NCI-H510A treated with DMSO at 0.1 percent for 48 hours (cell line): ENCODE data around the gene GAK.

Experiments used
- DNase-seq: peaks from one replicate; lab custom pipeline; 2025; lab: John Stamatoyannopoulos, UW

Gene GAK

GRCh38 chr4:887034-887763 lies 44.9 kb downstream of the GAK start:
- no peak for DNase-seq

- no peak for DNase-seq
Measured at GRCh38 chr4:886244-886643, 45.9 kb downstream of the GAK start.

- DNase-seq = no peak
Measured at GRCh38 chr4:885353-885752, 46.8 kb downstream of the GAK start.

GRCh38 chr4:884896-885295 lies 47.2 kb downstream of the GAK start:
- no peak for DNase-seq

- DNase-seq = no peak
Measured at GRCh38 chr4:884259-884658, 47.9 kb downstream of the GAK start.

GRCh38 chr4:883377-884095 lies 48.6 kb downstream of the GAK start:
- DNase-seq = no peak

- no peak for DNase-seq
Measured at GRCh38 chr4:882646-883045, 49.5 kb downstream of the GAK start.

GRCh38 chr4:881709-882108 lies 50.4 kb downstream of the GAK start:
- DNase-seq = no peak

GRCh38 chr4:880684-881405 lies 51.3 kb downstream of the GAK start:
- DNase-seq = no peak

GRCh38 chr4:879729-880077 lies 52.4 kb downstream of the GAK start:
- DNase-seq = no peak

GRCh38 chr4:878796-879728 lies 53.1 kb downstream of the GAK start:
- DNase-seq = no peak

GRCh38 chr4:877502-877901 lies 54.6 kb downstream of the GAK start:
- DNase-seq = no peak

GRCh38 chr4:876780-877179 lies 55.3 kb downstream of the GAK start:
- DNase-seq = no peak

- DNase-seq = no peak
Measured at GRCh38 chr4:875818-876423, 56.2 kb downstream of the GAK start.

- no peak for DNase-seq
Measured at GRCh38 chr4:874971-875817, 56.9 kb downstream of the GAK start.

GRCh38 chr4:874056-874455 lies 58.1 kb downstream of the GAK start:
- DNase-seq = no peak

GRCh38 chr4:872241-872981 lies 59.7 kb downstream of the GAK start:
- DNase-seq = no peak

GRCh38 chr4:871484-871883 lies 60.6 kb downstream of the GAK start:
- no peak for DNase-seq

- no peak for DNase-seq
Measured at GRCh38 chr4:870951-871350, 61.2 kb downstream of the GAK start.

- DNase-seq = no peak
Measured at GRCh38 chr4:869776-870175, 62.3 kb downstream of the GAK start.
